Activated T-cell treated with anti-CD3 and anti-CD28 coated beads for 48 hours (primary cell): ENCODE measurements around the gene SGPL1.
A peak's percentile ranks its signal among the peaks of the same experiment; 100 is the strongest.

Experiments used
- DNase-seq: peaks from one replicate; pipeline ENCODE4 v3.0.0-alpha.2; 2020; ENCODE audit warnings: low read depth

The SGPL1 gene

DNA sequence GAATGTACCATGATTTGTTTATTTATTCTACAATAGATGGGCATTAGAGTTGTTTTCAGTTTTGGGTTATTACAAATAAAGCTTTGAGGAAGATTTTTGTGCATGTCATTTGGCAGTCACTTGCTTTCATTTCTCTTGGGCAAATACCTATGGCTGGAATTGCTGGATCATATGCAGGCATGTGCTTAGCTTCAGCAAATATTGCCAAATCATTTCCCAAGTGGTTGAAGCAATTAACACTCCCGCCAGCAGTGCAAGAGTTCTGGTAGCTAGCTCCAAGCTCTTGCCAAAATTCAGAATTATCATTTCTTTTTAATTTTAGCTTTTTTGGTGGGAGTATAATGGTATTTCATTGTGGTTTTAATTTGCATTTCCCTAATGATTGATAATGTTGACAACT lies 105.5 kb downstream of the SGPL1 start:
- no peak for DNase-seq

DNA sequence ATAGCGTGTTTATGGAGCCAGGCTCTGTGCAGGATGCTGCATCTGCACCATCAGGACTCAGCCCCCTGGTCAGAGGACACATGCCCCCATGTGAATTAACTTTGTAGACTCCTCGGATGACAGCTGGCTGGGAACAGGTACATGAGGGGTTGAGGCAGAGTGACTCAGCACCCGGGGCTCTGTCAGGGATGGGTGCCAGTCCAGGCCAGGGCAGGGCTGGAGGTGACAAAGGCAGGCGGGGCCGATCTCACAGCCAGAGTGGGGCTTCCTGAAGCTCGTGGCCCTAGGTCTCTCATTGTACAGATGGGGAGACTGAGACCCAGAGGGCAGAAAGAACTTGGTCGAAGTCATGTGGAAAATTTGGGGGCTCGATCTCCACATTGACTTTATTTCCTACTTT lies 107.9 kb downstream of the SGPL1 start:
- no peak for DNase-seq

DNA sequence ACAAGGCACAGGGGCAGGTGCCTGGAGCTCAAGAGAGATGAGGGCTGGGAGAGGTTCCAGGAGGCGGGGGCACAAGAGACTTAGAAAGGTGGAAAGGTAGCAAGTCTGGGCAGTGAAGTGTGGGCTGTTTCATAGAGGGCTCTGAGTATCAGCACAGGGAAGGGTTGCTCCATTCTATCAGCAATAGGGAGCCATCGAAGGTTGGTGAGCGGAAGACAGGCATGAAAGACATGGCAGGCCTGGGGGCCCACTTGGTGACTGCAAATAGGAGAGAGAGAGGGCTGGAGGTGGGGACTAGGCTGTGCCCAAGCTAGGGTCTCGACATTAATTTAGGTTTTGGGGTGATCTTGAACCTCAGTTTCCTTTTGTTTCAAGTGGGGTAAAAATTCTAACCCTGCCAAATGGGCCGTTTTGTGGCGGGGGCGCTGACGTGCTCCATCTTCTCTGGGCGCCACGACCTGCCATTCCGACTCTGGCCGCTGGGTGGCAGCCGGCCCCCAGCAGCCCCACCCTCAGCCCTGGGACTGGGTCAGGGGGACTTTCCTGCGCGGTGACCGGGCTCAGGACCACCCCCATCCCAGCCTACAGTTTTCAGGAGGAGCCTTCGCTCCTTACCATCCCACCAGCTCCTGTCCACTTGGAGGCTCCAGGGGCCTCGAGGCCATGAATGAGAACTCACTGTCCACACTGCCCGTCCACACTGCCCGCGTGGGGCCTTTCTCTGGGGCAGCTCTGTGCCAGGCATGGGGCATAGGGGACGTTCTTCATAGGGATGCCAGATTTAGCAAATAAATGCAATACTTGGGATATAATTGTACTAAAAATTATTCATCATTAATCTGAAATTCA lies 109.9 kb downstream of the SGPL1 start:
- peak; percentile 54 for DNase-seq

DNA sequence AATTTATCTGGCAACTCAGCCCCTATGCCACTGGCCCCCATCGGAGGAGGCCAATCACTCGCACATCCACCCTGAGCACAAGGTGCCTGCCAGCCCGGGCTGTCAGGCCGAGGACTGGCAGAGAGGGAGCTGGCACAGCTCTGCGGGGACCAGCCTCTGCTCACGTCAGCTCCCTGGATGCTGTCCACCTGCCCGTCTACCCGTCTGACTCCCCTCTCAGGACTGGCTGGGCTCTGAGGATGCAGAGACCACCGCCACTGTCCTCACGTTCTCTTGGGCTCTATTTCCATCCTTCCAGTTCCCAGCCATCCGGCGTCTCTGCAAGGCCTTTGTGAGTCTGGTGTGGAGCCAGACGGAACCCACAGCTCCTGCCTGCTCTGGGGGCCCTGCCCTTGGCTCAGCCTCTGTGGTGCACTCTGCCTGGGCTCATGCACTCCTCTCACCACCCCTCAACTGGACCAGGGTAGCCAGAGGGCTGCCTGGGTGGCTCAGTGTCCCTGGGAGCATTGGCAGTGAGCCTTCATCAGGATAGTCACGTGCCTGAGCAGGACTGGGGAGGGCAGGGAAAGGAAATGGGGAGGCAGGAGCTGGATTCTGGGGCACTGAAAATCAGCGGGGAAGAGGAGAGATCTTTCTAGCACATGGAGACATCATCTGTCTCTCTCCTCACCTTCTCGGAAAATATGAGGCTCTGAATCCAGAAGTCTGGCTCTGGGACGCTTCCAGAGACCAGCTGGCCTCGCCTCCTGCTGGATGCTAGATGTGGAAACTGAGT lies 110.7 kb downstream of the SGPL1 start:
- DNase-seq = no peak

DNA sequence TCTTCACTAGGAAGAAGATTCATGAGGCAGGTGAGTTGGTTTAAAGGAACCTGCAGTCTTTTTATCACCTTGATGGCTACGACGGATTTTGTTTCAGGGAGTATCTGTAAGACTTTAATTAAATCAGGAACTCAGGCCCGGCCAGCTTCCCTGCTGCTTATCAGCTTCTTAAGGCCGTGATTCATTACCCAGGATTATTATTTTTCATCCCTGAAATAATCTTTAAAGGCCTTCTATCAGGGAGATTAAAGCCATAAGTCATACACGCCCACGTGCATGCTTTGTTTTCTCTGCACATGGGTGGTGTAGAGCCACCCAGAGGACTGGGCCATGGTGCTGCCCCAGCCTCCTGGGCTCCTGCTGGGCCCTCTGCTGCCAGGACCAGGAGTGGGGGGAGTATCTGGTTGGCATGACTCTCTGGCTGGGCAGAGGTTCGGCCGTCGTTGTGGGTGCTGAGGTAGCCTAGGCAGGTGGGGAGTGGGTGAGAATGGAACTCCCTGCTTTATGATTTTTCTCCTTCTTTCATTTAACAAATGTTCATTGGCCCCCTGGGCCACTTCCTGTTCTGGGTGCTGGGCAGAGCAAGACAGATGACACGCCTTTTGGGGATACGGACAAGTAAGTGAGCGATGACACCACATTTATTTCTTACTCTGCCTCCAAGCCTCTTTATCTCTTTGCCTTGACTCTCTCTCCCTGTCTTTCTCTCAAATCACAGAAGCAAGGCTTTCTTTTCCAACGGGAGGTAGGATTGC lies 111.6 kb downstream of the SGPL1 start:
- DNase-seq = no peak

DNA sequence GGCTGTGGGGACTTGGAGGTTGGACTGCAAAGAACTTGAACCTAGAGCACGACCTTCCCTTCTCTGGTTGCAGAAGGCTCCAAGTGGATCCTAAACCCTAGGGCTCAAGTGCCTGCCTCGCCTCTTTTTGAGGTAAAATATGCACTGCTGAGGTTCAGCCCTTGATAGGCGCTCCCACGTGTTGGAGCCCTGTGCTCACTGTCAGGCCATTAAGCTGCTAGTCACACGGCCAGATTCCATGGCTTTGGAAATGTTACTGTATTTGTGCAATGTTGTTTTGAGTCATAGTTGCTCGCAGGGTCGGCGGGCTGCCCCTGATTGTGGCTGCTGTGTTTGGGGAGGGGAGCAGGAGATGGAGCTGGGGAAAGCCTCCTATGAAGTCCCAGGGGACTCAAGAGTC lies 112.4 kb downstream of the SGPL1 start:
- no peak for DNase-seq

DNA sequence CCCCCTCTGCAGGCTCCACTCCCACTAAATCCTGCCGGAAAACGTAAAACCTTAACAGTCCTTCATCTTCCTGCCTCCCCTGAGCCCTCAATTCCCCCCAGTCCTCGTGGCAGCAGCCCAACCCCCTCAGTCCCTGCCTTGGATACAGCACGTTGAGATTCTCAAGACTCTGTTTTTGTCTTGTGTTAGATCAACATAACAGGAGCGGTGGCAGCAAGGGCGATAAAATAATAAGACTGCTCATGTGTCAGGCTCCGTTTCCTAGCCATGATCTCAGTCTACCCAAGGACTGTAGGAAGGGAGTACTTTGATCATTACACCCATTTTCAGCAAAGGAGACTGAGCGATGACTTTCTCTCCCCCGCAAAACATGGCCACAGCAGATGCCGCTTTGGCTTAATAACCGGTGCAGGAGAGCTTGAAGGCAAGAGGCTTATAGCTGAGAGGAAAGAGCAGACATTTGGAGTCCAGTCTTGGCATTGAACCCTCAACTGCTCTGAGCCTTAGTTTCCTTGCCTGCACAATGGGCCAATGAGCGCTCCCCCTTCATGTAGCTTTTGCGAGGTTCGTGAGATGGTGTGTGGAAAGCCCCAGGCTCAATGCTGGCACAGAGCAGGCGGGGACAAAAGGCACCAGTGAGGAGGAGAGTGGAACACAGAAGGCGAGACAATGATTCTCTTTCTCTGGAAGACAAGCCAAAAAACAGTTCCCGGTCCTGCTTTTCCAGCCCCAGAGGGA lies 114.7 kb downstream of the SGPL1 start:
- no peak for DNase-seq
